Hematopoietic multipotent progenitor cell treated with erythropoietin and hydrocortisone succinate and interleukin-3 and kit ligand, for 15 days (in vitro differentiated cells): Measurements from ENCODE around the gene CELF5.

Experiments used
- DNase-seq: peaks from one replicate; pipeline ENCODE4 v3.0.0-alpha.2; 2015; ENCODE audit warnings: low spot score

CELF5 gene

DNA sequence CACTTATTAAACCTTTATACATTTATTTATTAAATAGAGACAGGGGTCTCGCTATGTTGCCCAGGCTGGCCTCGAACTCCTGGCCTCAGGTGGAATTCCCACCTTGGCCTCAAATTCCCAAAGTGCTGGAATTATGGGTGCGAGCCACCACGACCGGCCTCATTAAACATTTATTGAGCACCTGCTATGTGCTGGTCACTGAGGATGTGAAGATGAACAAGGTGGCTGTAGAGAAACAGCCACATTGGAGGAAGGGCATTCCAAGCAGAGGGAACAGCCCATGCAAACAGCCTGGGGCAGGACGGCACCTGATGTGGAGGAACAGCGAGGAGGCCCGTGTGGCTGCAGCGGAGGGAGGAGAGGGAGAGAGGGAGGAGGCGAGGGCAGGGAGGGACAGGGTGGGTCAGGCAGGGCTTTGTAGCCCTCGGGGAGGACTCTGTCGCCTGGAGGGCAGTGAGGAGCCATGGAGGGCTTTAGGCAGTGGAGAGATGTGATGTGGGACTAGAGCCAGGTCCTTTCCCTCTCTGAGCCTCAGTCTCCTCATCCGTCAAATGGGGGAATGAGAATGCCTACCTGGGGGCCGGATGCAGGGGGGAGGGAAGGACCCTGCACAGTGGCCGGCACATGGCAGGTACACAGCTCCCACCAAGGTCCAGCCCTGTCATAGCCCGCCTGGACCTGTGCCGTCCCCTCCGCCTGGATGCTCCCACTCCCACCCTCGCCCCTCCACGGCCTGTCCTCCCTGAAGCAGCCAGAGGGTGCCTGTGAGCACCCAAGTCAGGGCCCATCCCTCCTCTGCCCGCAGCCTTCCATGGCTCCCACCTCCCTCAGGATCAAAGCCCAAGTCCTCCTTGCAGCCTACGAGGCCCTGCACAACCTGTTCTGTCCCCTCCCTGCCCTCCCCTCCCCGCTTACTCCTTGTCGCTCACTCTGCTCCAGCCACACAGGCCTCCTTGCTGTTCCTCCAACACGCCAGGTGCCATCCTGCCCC is 120.4 kb downstream of the CELF5 start:
- DNase-seq, result no peak

DNA sequence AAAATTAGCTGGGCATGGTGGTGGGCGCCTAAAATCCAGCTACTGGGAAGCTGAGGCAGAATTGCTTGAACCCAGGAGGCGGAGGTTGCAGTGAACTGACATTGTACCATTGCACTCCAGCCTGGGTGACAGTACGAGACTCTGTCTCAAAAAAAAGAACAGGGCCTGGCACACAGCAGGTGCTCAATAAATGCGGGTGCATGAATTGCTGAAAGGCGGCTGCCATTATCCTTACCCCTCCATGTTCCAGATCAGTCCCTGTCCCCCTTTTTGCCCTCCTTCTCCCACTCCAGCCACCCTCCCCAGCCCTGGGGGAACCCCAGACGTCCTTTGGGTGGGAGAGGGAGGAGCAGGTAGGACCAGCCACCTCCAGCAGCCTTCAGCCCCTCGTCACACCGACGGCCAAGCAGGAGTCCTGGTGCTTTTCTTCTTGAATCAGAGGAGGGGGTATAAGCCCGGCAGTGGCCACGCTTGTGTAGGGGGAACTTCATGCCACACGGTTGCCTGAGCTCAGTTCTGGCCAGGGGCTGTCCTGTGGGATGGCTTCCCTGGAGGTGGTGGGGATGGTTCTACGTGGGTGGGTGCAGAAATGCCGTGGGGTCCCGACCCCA is 121.5 kb downstream of the CELF5 start:
- DNase-seq, result no peak
